NT2/D1 (cell line): ENCODE results near the gene EFHD1.

Source experiments
- DNase-seq: peaks from one replicate; pipeline ENCODE4 v3.0.0-alpha.2; 2011; ENCODE audit warnings: low read depth, low spot score
- H3K27me3 ChIP-seq: 2 replicates; pipeline ENCODE4 v1.6.0; 2011; ENCODE audit warnings: mild to moderate bottlenecking; ENCODE audit not compliant: insufficient read length, insufficient read depth
- H3K36me3 ChIP-seq: 2 replicates; pipeline ENCODE4 v1.6.1; 2011; ENCODE audit warnings: mild to moderate bottlenecking, low read length, mixed read lengths; ENCODE audit not compliant: insufficient read depth, insufficient read length
- H3K4me1 ChIP-seq: 2 replicates; pipeline ENCODE4 v1.5.1; 2011; ENCODE audit not compliant: insufficient read depth, insufficient read length
- H3K4me3 ChIP-seq: 2 replicates; pipeline ENCODE4 v1.5.1; 2011; ENCODE audit warnings: low read depth; ENCODE audit not compliant: insufficient read length
- H3K9ac ChIP-seq: 2 replicates; pipeline ENCODE4 v1.6.0; 2011; ENCODE audit warnings: low read depth; ENCODE audit not compliant: insufficient read length
- H3K9me3 ChIP-seq: 2 replicates; pipeline ENCODE4 v1.5.1; 2011; ENCODE audit warnings: mild to moderate bottlenecking, low read length; ENCODE audit not compliant: insufficient read depth
- SUZ12 ChIP-seq: IDR thresholded peaks from 2 replicates; pipeline ENCODE4 v1.6.1; 2011; ENCODE audit not compliant: insufficient read length, insufficient read depth; ENCODE audit errors: extremely low read depth
- YY1 ChIP-seq: IDR thresholded peaks from 2 replicates; pipeline ENCODE4 v1.6.1; 2011; ENCODE audit not compliant: insufficient read length, insufficient read depth
- ZNF274 ChIP-seq: IDR thresholded peaks from 2 replicates; pipeline ENCODE4 v1.6.1; 2011; ENCODE audit warnings: mild to moderate bottlenecking, low read depth, low read length

EFHD1 gene

GRCh38 chr2:232592772-232593395 lies 40.5 kb upstream of the EFHD1 start:
- Histone ChIP-seq H3K9me3 (no peaks in the 10 kb centered on the region), H3K4me1 (peaks cover 2% of the 10 kb centered on the region), H3K36me3 (no peaks in the 10 kb centered on the region), H3K27me3 (no peaks in the 10 kb centered on the region), H3K9ac (no peak overlapping the region), H3K4me3 (no peak overlapping the region)
- DNase-seq, result no peak
- no peak for TF ChIP-seq ZNF274
- no peak for TF ChIP-seq YY1
- no peak for TF ChIP-seq SUZ12

GRCh38 chr2:232593982-232594381 lies 39.4 kb upstream of the EFHD1 start:
- no peak overlapping the region for H3K4me3 ChIP-seq
- no peaks in the 10 kb centered on the region for H3K27me3 ChIP-seq
- H3K4me1 ChIP-seq, result peaks cover 2% of the 10 kb centered on the region
- no peak for TF ChIP-seq ZNF274
- no peak for TF ChIP-seq SUZ12
- TF ChIP-seq YY1, result no peak
- no peak for DNase-seq
- H3K36me3 ChIP-seq, result no peaks in the 10 kb centered on the region
- H3K9me3 ChIP-seq, result no peaks in the 10 kb centered on the region
- H3K9ac ChIP-seq, result no peak overlapping the region

GRCh38 chr2:232597362-232598079 lies 35.9 kb upstream of the EFHD1 start:
- no peak overlapping the region for H3K9ac ChIP-seq
- no peak for DNase-seq
- H3K4me1 ChIP-seq, result peaks cover 2% of the 10 kb centered on the region
- H3K4me3 ChIP-seq, result no peak overlapping the region
- H3K36me3 ChIP-seq, result no peaks in the 10 kb centered on the region
- H3K27me3 ChIP-seq, result no peaks in the 10 kb centered on the region
- no peak for TF ChIP-seq YY1
- TF ChIP-seq SUZ12, result no peak
- TF ChIP-seq ZNF274, result no peak
- H3K9me3 ChIP-seq, result no peaks in the 10 kb centered on the region

GRCh38 chr2:232598293-232598692 lies 35.1 kb upstream of the EFHD1 start:
- DNase-seq, result no peak
- Histone ChIP-seq H3K4me1 (no peaks in the 10 kb centered on the region), H3K9me3 (no peaks in the 10 kb centered on the region), H3K27me3 (no peaks in the 10 kb centered on the region), H3K9ac (no peak overlapping the region), H3K4me3 (no peak overlapping the region), H3K36me3 (no peaks in the 10 kb centered on the region)
- TF ChIP-seq ZNF274 (no peak), SUZ12 (no peak), YY1 (no peak)

- H3K27me3 ChIP-seq, result no peaks in the 10 kb centered on the region
- H3K36me3 ChIP-seq, result no peaks in the 10 kb centered on the region
- no peaks in the 10 kb centered on the region for H3K4me1 ChIP-seq
- no peaks in the 10 kb centered on the region for H3K9me3 ChIP-seq
- H3K4me3 ChIP-seq, result no peak overlapping the region
- H3K9ac ChIP-seq, result no peak overlapping the region
- no peak for TF ChIP-seq YY1
- no peak for TF ChIP-seq ZNF274
- TF ChIP-seq SUZ12, result no peak
- no peak for DNase-seq
Observed at GRCh38 chr2:232600053-232600773, 33.2 kb upstream of the EFHD1 start.

- no peak overlapping the region for H3K4me3 ChIP-seq
- H3K9me3 ChIP-seq, result no peaks in the 10 kb centered on the region; the same call in 1 of the 2 replicates
- no peaks in the 10 kb centered on the region for H3K36me3 ChIP-seq
- H3K4me1 ChIP-seq, result no peaks in the 10 kb centered on the region
- no peak for DNase-seq
- TF ChIP-seq YY1, result no peak
- TF ChIP-seq ZNF274, result no peak
- TF ChIP-seq SUZ12, result no peak
- H3K9ac ChIP-seq, result no peak overlapping the region
- no peaks in the 10 kb centered on the region for H3K27me3 ChIP-seq
Observed at GRCh38 chr2:232603283-232603682, 30.1 kb upstream of the EFHD1 start.

GRCh38 chr2:232604535-232604934 lies 28.9 kb upstream of the EFHD1 start:
- Histone ChIP-seq H3K36me3 (no peaks in the 10 kb centered on the region), H3K9ac (no peak overlapping the region), H3K4me1 (no peaks in the 10 kb centered on the region), H3K9me3 (no peaks in the 10 kb centered on the region; the same call in 1 of the 2 replicates), H3K4me3 (no peak overlapping the region), H3K27me3 (no peaks in the 10 kb centered on the region)
- DNase-seq, result no peak
- TF ChIP-seq ZNF274, result no peak
- TF ChIP-seq YY1, result no peak
- no peak for TF ChIP-seq SUZ12
